T-helper 2 cell treated with Interferon-gamma antibody and Interleukin-4, amounts not matched to agents 100 ng/mL and 5 ng/mL, for 36 hours (primary cell): Measurements from ENCODE around the gene NFATC2. TPM values are rescaled to one million over a fixed set of nuclear protein-coding genes. Genes with fewer than 3 reads are reported as not detected.

Experiments used
- intact Hi-C: fragments of 100-400 bp; cut with micrococcal nuclease; formaldehyde crosslinking; loops from one replicate; pipeline ENCODE4 v1.15.1; 2023
- total RNA-seq: library from RNA; stranded (reverse); gene quantifications from 2 replicates; pipeline ENCODE4 v1.2.3, GENCODE V29; 2022

NFATC2 gene
- total RNA-seq: 62.3 and 63.6 TPM in 2 replicates

DNA sequence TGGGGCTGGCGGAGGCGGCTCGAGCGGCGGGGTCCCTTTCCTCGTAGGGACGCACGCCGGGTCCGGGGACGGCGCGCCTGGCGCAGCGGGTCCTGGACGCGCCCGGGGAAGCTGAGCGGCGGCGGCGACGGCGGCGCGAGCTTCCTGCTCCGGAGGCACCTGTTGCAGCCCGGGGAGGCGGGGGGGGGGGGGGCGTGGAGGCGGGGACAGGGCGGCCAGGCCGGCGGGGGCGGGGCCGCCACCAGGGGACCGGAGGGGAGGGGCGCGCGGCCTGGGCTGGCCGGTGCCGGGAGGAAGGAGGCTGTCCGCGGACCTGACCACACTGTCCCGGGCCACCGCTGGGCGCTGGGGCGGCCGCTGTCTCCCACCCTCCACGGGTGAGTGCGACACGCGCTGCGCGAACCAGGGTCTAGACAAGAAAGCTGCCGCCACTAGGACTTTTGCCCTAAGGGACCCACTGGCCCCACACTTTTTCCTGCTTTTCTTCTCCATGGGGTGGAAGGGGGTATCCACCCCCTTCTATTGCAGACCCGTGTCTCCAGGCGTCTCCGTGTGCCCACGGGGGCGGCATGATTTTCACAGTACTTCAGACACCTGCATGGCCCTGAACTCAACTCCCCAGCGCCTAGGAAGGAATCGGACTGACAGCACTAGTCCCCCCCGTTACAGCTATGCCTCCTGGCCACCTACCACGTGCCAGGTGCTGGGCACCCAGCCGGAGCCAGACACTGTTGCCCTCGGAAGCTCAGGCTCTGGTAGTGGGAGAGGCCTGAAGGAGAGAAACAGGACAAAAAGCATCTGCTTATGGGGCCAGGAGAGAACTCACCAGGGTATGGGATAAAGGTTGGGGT is at the start of gene NFATC2:
NFATC2 (minus strand) TSS at position 149 of the 851 bp plus-strand sequence. CDS start 220 bp downstream, outside the sequence.
- intact Hi-C loops: loop anchor here (5.0 kb wide), 2 partner anchors 60 to 155 kb away; no protein-coding TSS in a partner anchor

DNA sequence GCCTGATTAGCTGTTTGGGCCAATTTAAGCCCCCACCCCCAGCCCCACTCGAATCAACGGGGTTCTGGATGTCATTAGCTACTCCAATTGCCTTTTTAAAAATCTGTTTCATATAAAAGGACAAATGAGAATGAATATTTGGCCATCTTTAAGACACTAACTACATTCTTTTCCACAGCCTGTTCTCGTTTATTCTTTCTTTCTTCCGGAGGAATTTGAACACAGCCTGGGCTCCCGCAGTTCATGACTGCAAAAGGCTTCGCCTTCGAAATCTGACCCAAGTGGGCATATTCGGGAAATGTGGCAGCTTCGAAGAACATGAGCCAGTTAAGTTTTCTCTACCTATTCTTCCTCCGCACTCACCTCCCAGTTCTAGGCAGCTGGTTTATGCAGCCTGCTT is 49.4 kb upstream of the NFATC2 start:
- intact Hi-C loops: loop anchor here (10.0 kb wide), 1 partner anchor 97 kb away; no protein-coding TSS in a partner anchor

DNA sequence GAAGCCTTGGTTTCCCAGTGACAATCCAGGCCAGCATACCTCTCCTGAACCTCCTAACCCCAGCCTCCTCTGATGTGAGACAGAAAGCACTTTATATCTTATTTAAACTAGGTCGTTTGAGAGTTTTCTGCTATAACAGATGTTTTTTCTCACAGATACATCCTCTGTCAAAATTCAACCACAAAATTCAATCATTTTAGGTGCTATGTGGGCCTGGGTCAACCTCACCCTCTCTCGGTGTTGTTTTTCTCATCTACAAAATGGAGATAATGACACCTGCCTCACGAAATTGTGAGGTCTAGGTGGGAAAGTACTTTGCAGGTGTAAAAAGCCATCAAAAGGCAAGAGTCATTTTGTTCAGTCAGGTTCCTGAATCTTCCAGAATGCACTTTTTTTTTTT is 46.2 kb upstream of the NFATC2 start:
- intact Hi-C loops: no loop called here

- intact Hi-C loops: no loop called here
Observed at GRCh38 chr20:51587145-51587544, 44.6 kb upstream of the NFATC2 start.

DNA sequence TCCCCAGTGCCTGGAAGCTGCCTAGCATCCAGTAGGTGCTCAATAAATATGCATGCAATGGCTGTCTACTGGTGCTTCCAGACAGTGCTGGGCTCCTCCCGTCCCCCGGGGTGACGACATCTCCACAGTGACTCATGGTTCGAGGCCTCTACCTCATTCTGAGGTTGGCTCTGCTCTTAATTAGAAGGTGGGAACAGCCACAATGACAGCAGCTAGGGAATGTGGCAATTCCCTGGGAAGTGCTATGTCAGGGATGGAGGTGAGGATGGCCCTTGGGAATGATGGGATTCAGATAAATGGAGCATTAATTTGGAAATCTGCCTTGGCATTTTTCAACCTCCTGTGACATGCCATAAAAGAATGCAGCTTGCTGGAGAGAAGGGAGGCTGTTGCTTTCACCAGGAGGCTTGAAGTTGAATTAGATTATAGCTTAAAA is 43.5 kb upstream of the NFATC2 start:
- intact Hi-C loops: no loop called here

- intact Hi-C loops: no loop called here
Observed at GRCh38 chr20:51585148-51585547, 42.6 kb upstream of the NFATC2 start.

DNA sequence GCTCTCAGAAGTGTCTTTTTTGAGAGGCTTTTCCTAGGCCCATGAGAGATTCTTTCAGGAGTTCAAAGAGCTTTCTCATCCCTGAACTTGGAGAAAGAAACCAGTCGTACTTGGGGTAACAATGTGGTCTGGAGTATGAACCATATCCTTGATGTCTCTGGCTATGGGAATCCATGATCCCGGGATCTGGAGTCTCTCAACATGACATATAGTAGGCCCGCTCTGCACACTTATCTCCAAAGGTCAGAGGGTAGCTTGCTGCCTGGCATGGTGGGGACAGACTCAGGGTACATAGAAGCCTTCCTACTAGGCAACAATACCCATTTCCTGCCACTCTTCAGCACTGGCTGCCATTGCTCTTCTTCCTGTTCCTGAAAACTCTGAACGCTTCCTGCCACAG is 42.2 kb upstream of the NFATC2 start:
- intact Hi-C loops: no loop called here

GRCh38 chr20:51584116-51584515 is 41.6 kb upstream of the NFATC2 start:
- intact Hi-C loops: no loop called here

DNA sequence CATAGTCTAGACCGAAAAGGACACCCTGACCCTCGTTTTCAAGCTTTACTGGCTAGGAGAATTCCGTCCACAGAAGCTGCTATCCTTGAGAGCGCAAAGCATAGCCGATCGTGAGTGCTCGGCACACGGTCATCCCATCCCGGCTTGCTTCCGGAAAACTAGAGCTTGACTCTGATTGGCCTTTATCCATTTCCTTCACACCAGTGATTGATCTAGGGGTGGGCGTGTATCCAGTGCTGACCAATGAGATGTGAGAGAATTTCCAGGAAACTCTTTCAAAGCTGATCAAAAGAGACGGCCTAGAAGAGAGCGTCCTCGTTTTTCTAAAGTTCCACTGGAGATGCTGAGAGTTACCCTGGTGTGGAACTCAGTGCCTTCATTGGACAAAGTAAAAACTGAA is 41.0 kb upstream of the NFATC2 start:
- intact Hi-C loops: no loop called here

- intact Hi-C loops: no loop called here
Observed at GRCh38 chr20:51583073-51583472, 40.6 kb upstream of the NFATC2 start.

GRCh38 chr20:51581571-51581970 is 39.1 kb upstream of the NFATC2 start:
- intact Hi-C loops: no loop called here

- intact Hi-C loops: no loop called here
Observed at GRCh38 chr20:51579137-51579536, 36.6 kb upstream of the NFATC2 start.

- intact Hi-C loops: no loop called here
Observed at GRCh38 chr20:51578145-51578459, 35.6 kb upstream of the NFATC2 start.

DNA sequence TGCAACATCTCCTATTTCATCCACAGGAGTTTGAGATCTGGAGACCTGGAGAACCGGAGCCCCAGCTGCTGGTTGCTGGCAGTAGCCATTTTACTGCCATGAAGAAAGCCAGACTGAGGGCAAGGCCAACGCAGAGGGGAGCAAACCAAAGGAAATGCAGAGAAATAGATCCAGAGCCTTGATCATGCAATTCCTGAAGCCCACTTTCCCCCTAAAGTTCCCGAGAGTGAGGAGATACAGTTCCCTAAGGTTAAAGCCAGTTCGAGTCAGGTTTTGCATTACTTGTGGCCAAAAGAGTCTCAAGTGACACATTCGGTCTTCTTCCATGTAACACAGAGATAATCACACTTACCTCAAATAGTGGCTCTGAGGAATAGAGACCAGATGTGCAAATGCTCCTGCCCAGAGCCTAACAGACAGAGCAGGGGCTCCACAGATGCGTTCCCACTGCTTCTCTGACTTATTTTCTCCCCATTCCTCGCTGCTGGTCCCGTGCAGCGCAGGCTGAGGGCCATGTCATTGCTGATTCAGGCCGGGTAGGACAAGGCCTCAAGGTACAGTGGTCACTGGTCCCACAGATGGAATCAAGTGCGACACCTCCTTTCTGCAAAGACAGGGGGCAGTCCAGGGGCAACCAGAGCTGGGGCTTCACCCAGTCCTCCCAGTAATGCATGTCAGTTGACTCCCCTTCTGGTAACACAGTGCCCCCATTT is 35.1 kb upstream of the NFATC2 start:
- intact Hi-C loops: no loop called here

- intact Hi-C loops: no loop called here
Observed at GRCh38 chr20:51575486-51575885, 33.0 kb upstream of the NFATC2 start.

- intact Hi-C loops: no loop called here
Observed at GRCh38 chr20:51574248-51575033, 31.9 kb upstream of the NFATC2 start.

- intact Hi-C loops: no loop called here
Observed at GRCh38 chr20:51573576-51574243, 31.2 kb upstream of the NFATC2 start.

GRCh38 chr20:51571460-51571794 is 28.9 kb upstream of the NFATC2 start:
- intact Hi-C loops: no loop called here

DNA sequence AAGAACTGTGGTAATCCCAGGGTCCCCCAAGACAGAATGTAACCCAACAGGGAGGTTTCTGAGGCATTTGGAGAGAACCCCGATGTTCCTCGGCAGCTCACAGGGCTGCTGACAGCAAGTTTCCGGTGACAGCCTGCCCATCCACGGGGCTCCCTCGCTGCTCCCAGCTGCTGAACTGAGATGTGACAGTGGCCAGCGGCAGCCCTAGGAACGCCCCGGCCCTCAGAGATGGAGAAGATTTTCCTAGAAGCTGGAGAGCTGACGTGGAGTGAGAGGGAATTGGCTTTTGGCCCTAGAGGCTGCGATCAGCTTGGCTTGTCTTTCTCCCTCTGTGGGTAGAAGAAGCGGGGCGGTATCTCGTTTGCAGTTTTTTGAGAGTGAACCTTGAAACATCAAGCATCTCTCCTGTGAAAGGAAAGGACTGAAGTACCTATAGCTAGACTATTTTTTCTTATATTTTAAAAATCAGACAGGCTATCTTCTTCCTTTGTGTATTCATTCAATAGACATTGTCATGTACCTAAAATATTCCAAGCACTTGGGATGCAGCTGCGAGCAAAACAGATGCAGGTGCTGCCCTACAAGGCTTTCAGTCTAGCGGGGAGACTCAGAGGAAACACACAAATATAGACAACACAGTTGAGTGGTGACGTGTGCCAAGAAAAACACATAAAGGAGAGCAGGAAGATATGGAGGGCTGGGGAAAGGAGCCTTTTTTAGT is 28.4 kb upstream of the NFATC2 start:
- intact Hi-C loops: no loop called here

- intact Hi-C loops: no loop called here
Observed at GRCh38 chr20:51569815-51570738, 27.6 kb upstream of the NFATC2 start.
